DND-41 (cell line): ENCODE results near the gene RPS28.
A peak's percentile ranks its signal among the peaks of the same experiment; 100 is the strongest.

ENCODE experiments used
- ATAC-seq: fragments of 200-7000 bp; cut with Tn5 transposase; 3 replicates; pipeline ENCODE4 v1.9.1; 2021; ENCODE audit warnings: low read depth; ENCODE audit not compliant: insufficient read depth
- DNase-seq: peaks from one replicate; pipeline ENCODE4 v3.0.0-alpha.2; 2020
- H2AFZ ChIP-seq: 2 replicates; pipeline ENCODE4 v1.6.0; 2012; ENCODE audit warnings: low read depth, low read length
- H3K27ac ChIP-seq: 2 replicates; pipeline ENCODE4 v1.5.1; 2012; ENCODE audit warnings: low read length, inconsistent platforms
- H3K27me3 ChIP-seq: fragments of 200-600 bp; sonication (generic); 2 replicates; pipeline ENCODE4 v1.6.0; 2012; ENCODE audit warnings: low read length, mild to moderate bottlenecking, inconsistent platforms; ENCODE audit not compliant: insufficient read depth, poor library complexity
- H3K36me3 ChIP-seq: 2 replicates; pipeline ENCODE4 v1.5.1; 2012; ENCODE audit warnings: low read length, inconsistent platforms; ENCODE audit not compliant: insufficient read depth
- H3K4me1 ChIP-seq: 2 replicates; pipeline ENCODE4 v1.5.1; 2012; ENCODE audit warnings: mild to moderate bottlenecking, low read length; ENCODE audit not compliant: insufficient read depth
- H3K4me2 ChIP-seq: 2 replicates; pipeline ENCODE4 v1.6.0; 2012; ENCODE audit warnings: mild to moderate bottlenecking, moderate library complexity, low read length, inconsistent platforms; ENCODE audit not compliant: insufficient read depth
- H3K4me3 ChIP-seq, 2 experiments: fragments of 200-600 bp in 1 of 2; shearing (Covaris generic) in 1 of 2; 2 replicates each; pipeline ENCODE4 v1.5.1; 2012 to 2016; ENCODE audit warnings: inconsistent platforms in 2 of 2, low read length in 2 of 2, mild to moderate bottlenecking in 2 of 2, low read depth in 1 of 2, moderate library complexity in 1 of 2
- H3K79me2 ChIP-seq: 2 replicates; pipeline ENCODE4 v1.6.0; 2012; ENCODE audit warnings: low read length, inconsistent platforms; ENCODE audit not compliant: insufficient read depth
- H3K9ac ChIP-seq: 2 replicates; pipeline ENCODE4 v1.6.0; 2012; ENCODE audit warnings: low read depth, mild to moderate bottlenecking, inconsistent platforms, low read length, moderate library complexity
- H3K9me3 ChIP-seq: 2 replicates; pipeline ENCODE4 v1.5.1; 2012; ENCODE audit warnings: low read length, moderate library complexity, mild to moderate bottlenecking, inconsistent platforms; ENCODE audit not compliant: insufficient read depth, severe bottlenecking
- H4K20me1 ChIP-seq: 2 replicates; pipeline ENCODE4 v1.6.0; 2012; ENCODE audit warnings: low read length; ENCODE audit not compliant: insufficient read depth
- CTCF ChIP-seq: IDR thresholded peaks from 2 replicates; pipeline ENCODE4 v1.5.1; 2012; ENCODE audit warnings: borderline replicate concordance, low read length, moderate library complexity, mild to moderate bottlenecking; ENCODE audit not compliant: poor library complexity, severe bottlenecking; ENCODE audit errors: extremely low read depth
- EZH2 ChIP-seq: IDR thresholded peaks from 3 replicates; pipeline ENCODE4 v1.6.1; 2012; ENCODE audit warnings: borderline replicate concordance, low read depth, mild to moderate bottlenecking, moderate library complexity, low read length, inconsistent platforms; ENCODE audit not compliant: severe bottlenecking

The RPS28 gene

GRCh38 chr19:8302734-8303133 lies 18.6 kb upstream of the RPS28 start:
- DNase-seq: peak; percentile 4
- TF ChIP-seq EZH2 (no peak), CTCF (no peak)

DNA sequence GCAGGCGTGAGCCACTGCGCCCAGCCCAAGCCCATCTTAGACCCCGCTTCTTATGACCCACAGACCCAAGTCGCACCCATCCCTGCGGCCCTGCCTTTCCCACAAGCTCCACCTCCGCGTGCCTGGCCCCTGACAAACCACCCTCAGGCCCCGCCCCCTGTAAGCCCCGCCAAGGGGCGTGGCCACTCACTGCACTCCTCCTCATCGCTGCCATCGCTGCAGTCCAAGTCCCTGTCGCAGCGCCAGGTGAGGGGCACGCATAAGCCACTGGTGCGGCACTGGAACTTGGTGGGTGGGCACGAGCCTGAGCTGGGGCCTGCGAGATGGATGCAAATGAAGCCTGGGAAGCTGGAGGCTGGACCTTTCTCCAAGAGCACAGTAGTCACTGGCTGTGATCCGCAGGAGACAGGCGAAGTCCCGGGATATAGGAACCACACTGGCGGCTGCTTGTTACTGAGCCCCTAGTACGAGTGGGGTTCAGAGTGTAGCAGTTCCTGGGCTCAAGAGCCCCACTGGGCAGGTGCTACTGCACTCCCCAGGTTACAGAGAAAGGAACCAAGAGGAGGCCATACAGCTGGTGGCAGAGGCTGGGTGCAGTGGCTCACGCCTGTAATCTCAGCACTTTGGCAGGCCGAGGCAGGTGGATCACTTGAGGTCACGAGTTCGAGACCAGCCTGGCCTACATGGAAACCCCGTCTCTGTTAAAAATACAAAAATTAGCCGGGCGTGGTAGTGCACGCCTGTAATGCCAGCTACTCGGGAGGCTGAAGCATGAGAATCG lies 16.3 kb upstream of the RPS28 start:
- peak overlapping the region; percentile 35; the same call in 1 of the 2 replicates for H3K4me2 ChIP-seq
- H3K9ac ChIP-seq: 0 out of 2 replicates have a peak overlapping the region, but pooled peaks have one; percentile 1
- H3K4me1 ChIP-seq: peaks cover 48% of the 10 kb centered on the region
- TF ChIP-seq CTCF (no peak), EZH2 (no peak)
- ATAC-seq: no peak
- H3K4me3 ChIP-seq: no peak overlapping the region
- no peak overlapping the region for H2AFZ ChIP-seq
- peaks cover 50% of the 10 kb centered on the region for H3K79me2 ChIP-seq
- H3K27ac ChIP-seq: no peak overlapping the region
- DNase-seq: peak; percentile 56
- H3K36me3 ChIP-seq: peaks cover 52% of the 10 kb centered on the region
- no peaks in the 10 kb centered on the region for H3K27me3 ChIP-seq
- peaks cover 5% of the 10 kb centered on the region for H4K20me1 ChIP-seq
- no peaks in the 10 kb centered on the region for H3K9me3 ChIP-seq

More at GRCh38 chr19:8302734-8303133, 18.6 kb upstream of the RPS28 start:
- peaks cover 30% of the 10 kb centered on the region for H3K4me1 ChIP-seq
- H3K27ac ChIP-seq: no peak overlapping the region
- no peak for ATAC-seq
- H3K27me3 ChIP-seq: no peaks in the 10 kb centered on the region
- H3K79me2 ChIP-seq: peaks cover 34% of the 10 kb centered on the region
- H3K4me2 ChIP-seq: no peak overlapping the region
- H3K36me3 ChIP-seq: peaks cover 45% of the 10 kb centered on the region
- no peak overlapping the region for H3K9ac ChIP-seq
- no peak overlapping the region for H3K4me3 ChIP-seq
- H3K9me3 ChIP-seq: no peaks in the 10 kb centered on the region
- peaks cover 5% of the 10 kb centered on the region for H4K20me1 ChIP-seq
- no peak overlapping the region for H2AFZ ChIP-seq

DNA sequence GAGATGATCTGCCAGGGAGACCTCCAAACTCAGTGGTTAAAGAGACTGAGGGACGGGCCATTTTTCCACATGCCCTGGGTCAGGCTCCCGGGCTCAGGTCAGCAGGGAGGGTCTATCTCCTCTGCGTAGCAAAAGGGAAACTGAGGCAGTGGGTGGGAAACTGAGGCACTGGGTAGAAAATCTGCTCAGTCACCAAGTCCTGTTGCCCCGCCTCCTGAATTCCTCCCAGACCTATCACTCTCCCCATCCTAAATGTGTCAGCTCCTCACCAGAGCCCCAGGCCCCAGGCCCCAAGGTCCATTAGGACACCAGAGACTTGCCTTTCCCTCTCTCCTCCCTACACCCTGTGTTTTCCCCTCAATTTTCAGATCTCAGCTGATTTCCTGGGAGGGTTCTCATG lies 15.5 kb upstream of the RPS28 start:
- Histone ChIP-seq H3K79me2 (peaks cover 53% of the 10 kb centered on the region), H3K27ac (no peak overlapping the region), H3K4me1 (peaks cover 52% of the 10 kb centered on the region), H3K27me3 (no peaks in the 10 kb centered on the region), H3K9me3 (no peaks in the 10 kb centered on the region), H4K20me1 (peaks cover 5% of the 10 kb centered on the region), H3K9ac (0 out of 2 replicates have a peak overlapping the region, but pooled peaks have one; percentile 1), H3K36me3 (peaks cover 57% of the 10 kb centered on the region), H2AFZ (no peak overlapping the region), H3K4me2 (peak overlapping the region; percentile 97), H3K4me3 (no peak overlapping the region)
- DNase-seq: peak; percentile 4
- no peak for ATAC-seq
- TF ChIP-seq CTCF (no peak), EZH2 (no peak)
